ENCODE data around the gene CCM2. TPM values are rescaled to one million over a fixed set of nuclear protein-coding genes. Genes with fewer than 3 reads are reported as not detected.
A peak's percentile ranks its signal among the peaks of the same experiment; 100 is the strongest.

CCM2 gene
- total RNA-seq, 1 donor from 2014 or later, result 62.0 TPM

GRCh38 chr7:45068236-45069023, 68.4 kb downstream of the CCM2 start:
- Histone ChIP-seq H3K36me3 (ENCODE audit: insufficient read depth, low read length) (peaks cover 16% of the 10 kb centered on the region), H4K20me1 (ENCODE audit: insufficient read depth, low read length) (peaks cover 79% of the 10 kb centered on the region), H3K27ac (ENCODE audit: low read depth, low read length) (no peak overlapping the region), H3K4me2 (ENCODE audit: low read length) (no peak overlapping the region), H2AFZ (ENCODE audit: low read depth, low read length) (no peak overlapping the region), H3K9me3 (ENCODE audit: insufficient read depth, low read depth, low read length) (no peaks in the 10 kb centered on the region), H3K27me3 (ENCODE audit: insufficient read depth, low read length) (no peaks in the 10 kb centered on the region), H3K9ac (ENCODE audit: low read length) (no peak overlapping the region), H3K4me3 (ENCODE audit: insufficient read depth, low read depth, low read length) (no peak overlapping the region), H3K79me2 (ENCODE audit: insufficient read depth, low read length) (peaks cover 22% of the 10 kb centered on the region), H3K4me1 (ENCODE audit: insufficient read depth, low read length) (no peaks in the 10 kb centered on the region)
- Mint-ChIP-seq H3K27me3 (ENCODE audit: low read depth, unreplicated experiment) (no peaks in the 10 kb centered on the region), H3K27ac (ENCODE audit: unreplicated experiment) (peak overlapping the region; percentile 34), H3K9me3 (ENCODE audit: unreplicated experiment) (peaks cover 3% of the 10 kb centered on the region), H3K36me3 (ENCODE audit: low read depth, unreplicated experiment) (peaks cover 24% of the 10 kb centered on the region), H3K4me3 (ENCODE audit: unreplicated experiment) (no peak overlapping the region), H3K4me1 (ENCODE audit: low read depth, unreplicated experiment) (peaks cover 10% of the 10 kb centered on the region)
- FAIRE-seq, result no peak
- DNase-seq (ENCODE audit: low read depth), result no peak
- TF ChIP-seq EZH2 (IDR thresholded peaks at IDR 0.05; ENCODE audit: insufficient read depth, low read length) (no peak), CTCF (IDR thresholded peaks at IDR 0.05; ENCODE audit: insufficient read depth, low read depth, low read length) (no peak)

GRCh38 chr7:45069444-45070253, 69.6 kb downstream of the CCM2 start:
- TF ChIP-seq CTCF (IDR thresholded peaks at IDR 0.05; ENCODE audit: insufficient read depth, low read depth, low read length) (no peak), EZH2 (IDR thresholded peaks at IDR 0.05; ENCODE audit: insufficient read depth, low read length) (no peak)
- Mint-ChIP-seq H3K27ac (ENCODE audit: unreplicated experiment) (no peak overlapping the region), H3K4me1 (ENCODE audit: low read depth, unreplicated experiment) (peaks cover 18% of the 10 kb centered on the region), H3K4me3 (ENCODE audit: unreplicated experiment) (no peak overlapping the region), H3K9me3 (ENCODE audit: unreplicated experiment) (no peaks in the 10 kb centered on the region), H3K36me3 (ENCODE audit: low read depth, unreplicated experiment) (peaks cover 19% of the 10 kb centered on the region), H3K27me3 (ENCODE audit: low read depth, unreplicated experiment) (no peaks in the 10 kb centered on the region)
- FAIRE-seq, result no peak
- Histone ChIP-seq H3K9ac (ENCODE audit: low read length) (no peak overlapping the region), H3K79me2 (ENCODE audit: insufficient read depth, low read length) (peaks cover 15% of the 10 kb centered on the region), H3K4me2 (ENCODE audit: low read length) (no peak overlapping the region), H3K27ac (ENCODE audit: low read depth, low read length) (no peak overlapping the region), H4K20me1 (ENCODE audit: insufficient read depth, low read length) (peaks cover 68% of the 10 kb centered on the region), H2AFZ (ENCODE audit: low read depth, low read length) (no peak overlapping the region), H3K4me3 (ENCODE audit: insufficient read depth, low read depth, low read length) (no peak overlapping the region), H3K4me1 (ENCODE audit: insufficient read depth, low read length) (no peaks in the 10 kb centered on the region), H3K9me3 (ENCODE audit: insufficient read depth, low read depth, low read length) (no peaks in the 10 kb centered on the region), H3K36me3 (ENCODE audit: insufficient read depth, low read length) (peaks cover 12% of the 10 kb centered on the region), H3K27me3 (ENCODE audit: insufficient read depth, low read length) (no peaks in the 10 kb centered on the region)
- no peak for DNase-seq (ENCODE audit: low read depth)

All from astrocyte (in vitro differentiated cells and primary cell).